Ectodermal cell (in vitro differentiated cells): ENCODE data around the gene MRPL33.

Source experiments
- H3K27ac ChIP-seq: 2 replicates; pipeline ENCODE4 v1.7.0; 2013; ENCODE audit warnings: mild to moderate bottlenecking, low read depth, low read length; ENCODE audit not compliant: insufficient read depth, poor library complexity, severe bottlenecking
- H3K27me3 ChIP-seq: 2 replicates; pipeline ENCODE4 v1.7.0; 2013; ENCODE audit warnings: mild to moderate bottlenecking, low read length; ENCODE audit not compliant: insufficient read depth, control insufficient read depth, poor library complexity, severe bottlenecking
- H3K36me3 ChIP-seq: one replicate; pipeline ENCODE4 v1.7.0; 2013; ENCODE audit warnings: low read length; ENCODE audit not compliant: control insufficient read depth, insufficient read depth
- H3K4me1 ChIP-seq: one replicate; pipeline ENCODE4 v1.7.0; 2013; ENCODE audit warnings: low read length; ENCODE audit not compliant: control insufficient read depth, insufficient read depth
- H3K4me3 ChIP-seq: 2 replicates; pipeline ENCODE4 v1.7.0; 2013; ENCODE audit warnings: low read depth, low read length, control low read depth; ENCODE audit not compliant: insufficient read depth
- H3K9me3 ChIP-seq: 2 replicates; pipeline ENCODE4 v1.7.0; 2013; ENCODE audit warnings: mild to moderate bottlenecking, low read length, moderate library complexity; ENCODE audit not compliant: control insufficient read depth
- WGBS, 2 experiments: methylation state at CpG; one replicate each; pipeline ENCODE4 v1.1.7; 2013; ENCODE audit warnings: missing lambda C conversion rate in 2 of 2; 5-methylcytosine and 5-hydroxymethylcytosine counted together

The MRPL33 gene

DNA sequence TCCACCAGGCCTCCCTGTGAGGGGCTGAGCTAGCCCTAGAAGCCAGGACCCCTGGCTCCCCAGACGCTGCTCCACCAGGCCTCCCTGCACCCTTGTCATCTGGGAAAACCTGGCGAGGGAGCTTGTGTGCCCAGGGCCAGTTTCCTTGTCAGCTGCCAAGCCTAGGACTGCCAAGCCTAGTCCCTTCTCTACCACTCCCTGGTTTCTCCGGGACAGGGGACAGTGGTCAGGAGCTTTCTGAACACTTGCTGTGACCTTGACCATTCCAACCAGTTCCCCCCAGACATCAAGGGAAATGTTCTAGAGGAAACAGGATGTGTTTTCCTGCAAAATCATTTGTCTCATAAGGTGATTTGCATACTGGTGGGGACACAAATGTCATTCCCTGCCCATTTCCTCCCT lies 41.3 kb upstream of the MRPL33 start:
- Histone ChIP-seq H3K36me3 (no peaks in the 10 kb centered on the region), H3K9me3 (no peaks in the 10 kb centered on the region), H3K4me3 (no peak overlapping the region), H3K27ac (no peak overlapping the region), H3K4me1 (peaks cover 2% of the 10 kb centered on the region), H3K27me3 (peaks cover 6% of the 10 kb centered on the region)
- 88 to 89% methylated on average over 3 of the region's 3 CpGs for WGBS, 2 experiments

DNA sequence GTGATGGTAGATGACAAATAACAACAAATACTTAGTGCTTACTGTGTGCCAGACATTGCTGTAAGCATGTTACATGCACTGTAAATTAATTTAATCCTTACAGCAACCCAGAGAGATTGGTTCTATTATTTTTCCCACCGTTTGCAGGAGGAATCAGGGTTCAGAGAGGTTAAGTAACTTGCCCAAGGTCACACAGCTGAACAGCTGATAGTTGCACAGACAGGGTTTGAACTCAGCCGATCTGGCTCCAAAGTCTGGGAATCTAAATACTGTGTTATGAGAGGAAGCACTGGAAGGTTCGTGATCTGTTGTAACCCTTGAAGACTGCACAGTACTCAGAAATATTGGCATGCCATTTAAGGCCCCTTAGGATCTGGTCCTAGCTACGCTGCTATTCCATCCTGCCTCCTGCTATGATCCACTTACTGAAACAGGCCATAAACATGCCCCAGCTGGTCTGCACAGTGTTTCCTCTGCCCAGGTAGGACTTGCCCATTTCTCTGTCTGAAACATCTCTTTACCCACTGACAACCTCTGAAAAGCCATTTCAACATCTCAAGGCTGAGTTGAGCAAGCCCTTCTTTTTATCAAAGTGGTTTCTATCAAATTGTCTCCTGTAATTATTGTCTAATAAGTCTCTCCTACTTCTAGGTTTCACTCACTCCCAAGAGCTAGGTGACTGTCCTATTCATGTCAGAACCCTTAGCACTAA lies 40.4 kb upstream of the MRPL33 start:
- H3K27me3 ChIP-seq, result peaks cover 6% of the 10 kb centered on the region
- no peak overlapping the region for H3K4me3 ChIP-seq
- no peak overlapping the region for H3K27ac ChIP-seq
- no peaks in the 10 kb centered on the region for H3K9me3 ChIP-seq
- H3K36me3 ChIP-seq, result no peaks in the 10 kb centered on the region
- H3K4me1 ChIP-seq, result no peaks in the 10 kb centered on the region
- 78 to 83% methylated on average over 4 of the region's 4 CpGs for WGBS, 2 experiments

DNA sequence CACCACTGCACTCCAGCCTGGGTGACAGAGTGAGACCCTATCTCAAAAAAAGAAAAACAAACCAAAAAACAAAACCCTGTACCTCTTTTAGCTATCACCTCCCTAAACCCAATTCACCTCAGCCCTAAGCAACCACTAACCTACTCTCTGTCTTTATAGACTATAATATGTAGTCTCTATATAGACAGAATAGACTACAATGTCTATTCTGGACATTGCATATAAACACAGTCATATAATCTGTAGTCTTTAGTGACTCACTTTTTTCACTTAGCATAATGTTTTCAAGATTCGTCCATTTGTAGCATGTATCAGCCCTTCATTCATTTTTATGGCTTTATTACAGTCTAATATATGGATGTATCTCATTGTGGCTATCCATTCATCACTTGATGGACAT lies 37.2 kb upstream of the MRPL33 start:
- 91% methylated on average over 1 of the region's 1 CpG; no CpG with 5 or more reads in 1 of the 2 experiments for WGBS, 2 experiments
- H3K4me3 ChIP-seq, result no peak overlapping the region
- no peak overlapping the region for H3K27ac ChIP-seq

GRCh38 chr2:27735263-27735904 lies 36.1 kb upstream of the MRPL33 start:
- Histone ChIP-seq H3K27ac (no peak overlapping the region), H3K27me3 (peaks cover 6% of the 10 kb centered on the region), H3K9me3 (no peaks in the 10 kb centered on the region), H3K4me1 (no peaks in the 10 kb centered on the region), H3K4me3 (peak overlapping the region; percentile 34), H3K36me3 (no peaks in the 10 kb centered on the region)
- 3% methylated on average over 51 of the region's 51 CpGs for WGBS, 2 experiments

More for the DNA sequence above, 37.2 kb upstream of the MRPL33 start:
- no peaks in the 10 kb centered on the region for H3K9me3 ChIP-seq
- H3K4me1 ChIP-seq, result no peaks in the 10 kb centered on the region
- peaks cover 6% of the 10 kb centered on the region for H3K27me3 ChIP-seq
- H3K36me3 ChIP-seq, result no peaks in the 10 kb centered on the region

GRCh38 chr2:27736031-27736889 lies 35.3 kb upstream of the MRPL33 start:
- Histone ChIP-seq H3K36me3 (no peaks in the 10 kb centered on the region), H3K27ac (no peak overlapping the region), H3K9me3 (no peaks in the 10 kb centered on the region), H3K4me3 (no peak overlapping the region), H3K27me3 (peaks cover 6% of the 10 kb centered on the region), H3K4me1 (no peaks in the 10 kb centered on the region)
- 91 to 92% methylated on average over 10 of the region's 10 CpGs for WGBS, 2 experiments

DNA sequence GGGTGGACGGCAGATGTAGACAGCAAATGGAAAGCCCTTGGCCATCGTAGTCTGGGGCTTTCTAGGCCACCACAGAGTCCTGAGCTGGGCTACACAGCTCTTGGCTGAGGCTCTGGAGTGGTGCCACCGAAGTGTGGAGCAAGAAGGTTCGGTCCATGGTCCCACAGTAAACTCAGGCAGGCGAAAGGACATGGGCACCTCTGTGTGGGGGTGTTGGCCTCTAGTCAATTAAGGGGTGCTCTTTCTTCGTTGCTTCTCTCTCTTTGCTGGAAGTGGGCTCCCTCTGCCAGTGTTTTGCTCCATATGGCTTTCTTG lies 34.7 kb upstream of the MRPL33 start:
- WGBS, 2 experiments, result 94 to 97% methylated on average over 6 of the region's 6 CpGs
- no peak overlapping the region for H3K4me3 ChIP-seq
- H3K36me3 ChIP-seq, result no peaks in the 10 kb centered on the region
- H3K27me3 ChIP-seq, result peaks cover 6% of the 10 kb centered on the region
- H3K27ac ChIP-seq, result no peak overlapping the region
- no peaks in the 10 kb centered on the region for H3K4me1 ChIP-seq
- H3K9me3 ChIP-seq, result no peaks in the 10 kb centered on the region

DNA sequence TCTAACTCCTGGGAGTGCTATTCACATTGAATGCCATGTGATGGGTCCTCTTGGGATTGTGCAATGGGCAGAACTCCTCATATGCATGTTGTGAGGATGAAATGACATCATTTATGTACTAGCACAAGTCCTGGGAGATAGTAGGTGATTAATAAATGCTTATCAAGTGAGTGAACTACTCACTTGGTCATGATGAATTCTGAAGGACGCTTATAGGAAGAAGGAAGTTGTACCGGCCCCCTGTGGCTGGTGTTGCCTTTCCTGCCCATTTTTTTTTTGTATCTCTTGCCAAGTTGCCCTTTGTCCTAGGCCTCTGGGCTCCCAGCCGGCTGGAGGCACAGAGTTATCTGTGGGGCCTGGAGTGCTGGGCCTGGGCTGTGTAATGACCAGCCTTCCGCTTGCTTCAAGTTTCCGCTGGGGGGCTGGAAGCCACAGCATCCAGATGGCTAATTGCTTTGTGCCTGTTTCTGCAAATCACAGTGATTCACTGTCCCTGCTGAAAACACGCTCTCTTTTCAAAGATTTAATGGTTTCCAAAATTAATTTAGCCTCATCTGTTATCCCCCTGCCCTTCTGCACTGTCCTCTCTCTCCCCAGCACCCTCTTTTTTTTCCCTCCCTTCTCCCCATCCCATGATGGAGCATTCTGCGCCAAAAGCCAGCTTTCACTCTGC lies 33.7 kb upstream of the MRPL33 start:
- no peaks in the 10 kb centered on the region for H3K9me3 ChIP-seq
- no peaks in the 10 kb centered on the region for H3K4me1 ChIP-seq
- H3K27me3 ChIP-seq, result peaks cover 6% of the 10 kb centered on the region
- H3K4me3 ChIP-seq, result no peak overlapping the region
- no peak overlapping the region for H3K27ac ChIP-seq
- no peaks in the 10 kb centered on the region for H3K36me3 ChIP-seq
- WGBS, 2 experiments, result 81 to 82% methylated on average over 7 of the region's 7 CpGs

GRCh38 chr2:27738349-27739057 lies 33.0 kb upstream of the MRPL33 start:
- Histone ChIP-seq H3K9me3 (no peaks in the 10 kb centered on the region), H3K36me3 (no peaks in the 10 kb centered on the region), H3K27me3 (peaks cover 6% of the 10 kb centered on the region), H3K4me1 (no peaks in the 10 kb centered on the region), H3K4me3 (no peak overlapping the region), H3K27ac (no peak overlapping the region)
- WGBS, 2 experiments, result 93% methylated on average over 13 of the region's 13 CpGs

DNA sequence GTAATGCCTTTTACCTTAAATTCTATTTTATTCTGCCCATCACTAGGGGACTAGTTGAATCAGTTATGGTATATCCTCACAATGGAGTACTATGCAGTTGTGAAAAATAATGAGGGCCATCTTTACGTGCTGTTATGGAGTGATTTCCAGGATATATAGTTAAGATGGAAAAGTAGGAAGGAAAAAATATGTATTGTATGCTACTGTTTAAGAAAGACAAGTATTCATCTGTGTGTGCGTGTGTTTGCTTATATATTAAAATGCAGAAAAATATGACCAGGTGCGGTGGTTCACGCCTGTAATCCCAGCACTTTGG lies 32.5 kb upstream of the MRPL33 start:
- 94 to 98% methylated on average over 4 of the region's 4 CpGs for WGBS, 2 experiments
- Histone ChIP-seq H3K36me3 (no peaks in the 10 kb centered on the region), H3K27ac (no peak overlapping the region), H3K4me3 (no peak overlapping the region), H3K9me3 (no peaks in the 10 kb centered on the region), H3K27me3 (peaks cover 6% of the 10 kb centered on the region), H3K4me1 (no peaks in the 10 kb centered on the region)
